ENCODE results near the gene GPR34.
A peak's percentile ranks its signal among the peaks of the same experiment; 100 is the strongest.
"Not testable (repeated sequence)": the region's sequence is repeated elsewhere in the genome, so short reads cannot be mapped to it uniquely, and the experiment has no call there.

Gene GPR34

GRCh38 chrX:41664908-41665307 lies 23.9 kb upstream of the GPR34 start:
- DNase-seq (ENCODE audit: extremely low read depth, low read depth), result no peak
- no peak for TF ChIP-seq CTCF (IDR thresholded peaks at IDR 0.05; ENCODE audit: low read depth, low read length)

GRCh38 chrX:41665686-41666085 lies 23.1 kb upstream of the GPR34 start:
- no peak for TF ChIP-seq CTCF (IDR thresholded peaks at IDR 0.05; ENCODE audit: low read depth, low read length)
- no peak for DNase-seq (ENCODE audit: extremely low read depth, low read depth)

DNA sequence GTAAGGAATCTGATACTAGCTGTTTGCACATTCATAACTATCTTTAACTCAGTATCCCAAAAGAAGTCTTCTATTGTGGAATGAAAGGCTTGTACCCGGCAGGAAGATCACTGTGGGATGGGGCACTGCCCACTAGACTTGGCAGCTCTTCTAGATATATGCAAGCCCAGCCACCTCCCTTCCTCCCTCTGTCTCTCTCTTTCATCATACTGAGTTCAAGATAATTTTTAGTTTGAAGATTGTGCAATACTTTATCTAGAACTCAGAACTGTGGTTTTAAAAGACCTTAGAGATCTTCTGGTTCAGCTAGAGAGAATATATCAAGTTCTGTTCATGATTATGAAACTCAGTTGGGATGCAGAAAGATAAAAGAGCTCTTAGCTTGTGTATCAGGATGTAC lies 22.5 kb upstream of the GPR34 start:
- TF ChIP-seq CTCF (IDR thresholded peaks at IDR 0.05; ENCODE audit: low read depth, low read length), result no peak
- peak; percentile 18 for DNase-seq (ENCODE audit: extremely low read depth, low read depth)

DNA sequence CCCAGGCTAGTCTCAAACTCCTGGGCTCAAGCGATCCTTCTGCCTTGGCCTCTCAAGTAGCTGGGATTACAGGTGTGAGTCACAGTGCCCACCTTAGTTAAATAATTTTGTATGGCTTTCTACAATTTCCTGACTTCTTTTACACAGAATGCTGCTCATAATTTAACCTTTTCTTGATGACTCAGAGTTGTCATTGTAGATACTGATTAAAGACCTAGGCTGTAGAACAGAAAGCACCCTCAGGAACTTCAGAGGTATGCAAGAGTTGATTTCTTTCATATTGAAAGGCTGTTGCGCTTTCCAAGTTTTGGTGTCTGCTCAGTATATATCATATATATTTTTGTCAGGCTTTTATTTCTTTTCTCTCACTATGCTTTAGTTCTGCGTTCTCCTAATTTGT lies 21.1 kb upstream of the GPR34 start:
- no peak for TF ChIP-seq CTCF (IDR thresholded peaks at IDR 0.05; ENCODE audit: low read depth, low read length)
- DNase-seq (ENCODE audit: extremely low read depth, low read depth), result no peak

- DNase-seq (ENCODE audit: extremely low read depth, low read depth), result no peak
- no peak for TF ChIP-seq CTCF (IDR thresholded peaks at IDR 0.05; ENCODE audit: low read depth, low read length)
Measured at GRCh38 chrX:41670112-41670511, 18.7 kb upstream of the GPR34 start.

DNA sequence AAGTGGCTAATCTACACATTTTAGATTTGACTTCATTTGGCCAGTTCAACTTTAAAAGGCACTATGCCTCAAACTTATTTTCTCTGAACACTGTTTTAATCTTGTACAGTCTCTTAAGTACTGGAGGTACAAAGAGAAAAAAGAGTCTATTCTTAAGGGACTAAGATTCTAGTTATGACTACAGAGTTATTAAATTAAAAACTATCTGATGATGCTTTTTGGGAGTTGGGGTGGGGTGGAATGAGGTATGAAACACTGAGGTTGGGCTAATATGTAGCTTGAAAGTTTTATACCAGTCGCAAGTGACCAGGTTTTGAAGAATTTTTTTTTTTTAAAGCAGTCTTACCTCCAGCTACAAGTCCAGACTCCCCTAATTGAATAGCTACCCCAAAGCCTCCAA lies 17.7 kb upstream of the GPR34 start:
- TF ChIP-seq CTCF (IDR thresholded peaks at IDR 0.05; ENCODE audit: low read depth, low read length), result no peak
- no peak for DNase-seq (ENCODE audit: extremely low read depth, low read depth)

- TF ChIP-seq CTCF (IDR thresholded peaks at IDR 0.05; ENCODE audit: low read depth, low read length), result no peak
- DNase-seq (ENCODE audit: extremely low read depth, low read depth), result no peak
Measured at GRCh38 chrX:41672643-41673042, 16.1 kb upstream of the GPR34 start.

- DNase-seq (ENCODE audit: extremely low read depth, low read depth), result not testable (repeated sequence)
Measured at GRCh38 chrX:41676361-41676760, 12.4 kb upstream of the GPR34 start.

All from AG09319 (cell line).